ENCODE data around the gene HPD.
"Not testable (repeated sequence)": the region's sequence is repeated elsewhere in the genome, so short reads cannot be mapped to it uniquely, and the experiment has no call there.

HPD gene

DNA sequence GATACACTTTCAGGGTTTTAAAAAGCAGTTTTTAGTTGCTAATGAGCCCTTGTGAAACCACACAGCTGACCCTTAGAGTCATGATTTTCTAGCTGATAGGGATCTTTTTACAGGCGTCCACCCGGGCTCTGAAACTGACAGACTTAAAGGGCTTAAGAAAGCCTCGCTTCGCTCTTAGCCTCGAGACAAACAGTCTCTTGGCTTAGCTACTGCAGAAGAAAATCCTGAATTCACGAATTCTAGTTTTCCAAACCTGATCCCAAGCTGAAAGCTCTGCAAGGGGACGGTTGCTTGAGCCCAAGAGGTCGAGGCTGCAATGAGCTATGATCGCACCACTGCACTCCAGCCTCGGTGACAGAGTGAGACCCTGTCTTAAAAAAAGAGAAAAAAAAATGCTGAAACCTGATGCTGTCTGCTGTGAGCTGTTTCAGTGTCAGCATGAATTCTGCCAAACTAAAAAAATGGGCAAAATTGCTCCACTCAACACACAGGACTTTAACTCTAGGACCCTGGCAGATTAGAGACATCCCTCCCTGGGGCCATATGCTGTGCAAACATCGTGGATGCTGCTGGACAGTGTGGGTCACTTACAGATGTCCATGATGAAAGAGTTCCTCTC is 3.1 kb upstream of the HPD start:
- DNase-seq (ENCODE audit: extremely low spot score): no peak
- ChIA-PET POLR2A (interaction anchor here (0.7 to 1.5 kb wide), 5 partner anchors 18 to 62 kb away, joined by 3 to 6 read pairs (median 3); no protein-coding TSS in a partner anchor), CTCF (interaction anchor here (0.6 to 1.9 kb wide), 4 partner anchors 29 to 146 kb away, joined by 3 to 9 read pairs (median 4); partner anchors contain the start of gene RHOF)
- TF ChIP-seq L3MBTL2 (conservative IDR thresholded peaks at IDR 0.05) (no peak), ZNF384 (IDR thresholded peaks at IDR 0.05) (peak; percentile 90)

DNA sequence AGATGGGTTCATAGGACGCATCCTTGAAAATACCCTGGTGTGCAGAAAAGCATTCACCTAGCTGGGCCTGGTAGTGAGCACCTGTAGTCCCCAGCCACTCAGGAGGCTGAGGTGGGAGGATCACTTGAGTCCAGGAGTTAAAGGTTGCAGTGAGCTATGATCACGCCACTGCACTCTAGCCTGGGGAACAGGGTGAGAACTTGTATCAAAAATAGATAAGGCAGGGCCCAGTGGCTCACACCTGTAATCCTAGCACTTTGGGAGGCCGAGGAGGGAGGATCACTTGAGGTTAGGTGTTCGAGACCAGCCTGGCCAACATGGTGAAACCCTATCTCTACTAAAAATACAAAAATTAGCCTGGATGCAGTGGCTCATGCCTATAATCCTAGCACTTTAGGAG is 2.0 kb upstream of the HPD start:
- CTCF ChIA-PET: interaction anchor here (1.9 kb wide), 1 partner anchor 67 kb away, joined by 9 read pairs; the partner anchor contains the start of gene RHOF
- DNase-seq (ENCODE audit: extremely low spot score): not testable (repeated sequence)
- POLR2A ChIA-PET: interaction anchor here (0.8 to 1.1 kb wide), 2 partner anchors 57 to 61 kb away, joined by 3 to 4 read pairs; no protein-coding TSS in a partner anchor

DNA sequence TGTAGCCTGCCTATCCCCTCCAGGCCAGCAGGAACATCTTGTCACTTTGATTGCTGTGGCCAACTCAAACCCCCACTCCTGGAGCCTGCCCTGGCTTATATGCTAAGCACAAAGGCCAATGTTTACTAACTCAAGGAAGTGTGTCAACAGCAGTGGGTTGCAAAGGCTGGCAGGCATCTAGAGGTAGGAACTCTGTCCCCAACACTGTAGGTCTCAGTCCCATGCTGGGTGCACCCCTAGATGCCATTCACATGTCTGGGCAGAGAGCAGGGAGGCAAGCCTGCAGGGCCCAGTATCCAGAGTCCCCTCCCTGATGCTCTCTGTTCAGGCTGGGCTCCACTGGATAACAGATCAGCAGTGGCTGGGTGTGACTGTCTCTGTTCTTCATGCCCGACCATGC is 1.6 kb upstream of the HPD start:
- CTCF ChIA-PET: no interaction called here
- TF ChIP-seq ARNT (IDR thresholded peaks at IDR 0.05) (no peak), CTBP1 (IDR thresholded peaks at IDR 0.05; ENCODE audit: borderline replicate concordance) (no peak), FOXK2 (IDR thresholded peaks at IDR 0.05) (no peak), NFRKB (IDR thresholded peaks at IDR 0.05) (no peak), FOXM1 (IDR thresholded peaks at IDR 0.05; ENCODE audit: borderline replicate concordance) (no peak), FOXA1 (IDR thresholded peaks at IDR 0.05) (no peak), SP1 (IDR thresholded peaks at IDR 0.05) (no peak), L3MBTL2 (conservative IDR thresholded peaks at IDR 0.05) (no peak), BHLHE40 (IDR thresholded peaks at IDR 0.05; ENCODE audit: borderline replicate concordance) (no peak), ZNF384 (IDR thresholded peaks at IDR 0.05) (no peak), SUZ12 (IDR thresholded peaks at IDR 0.05) (no peak), LEF1 (IDR thresholded peaks at IDR 0.05; ENCODE audit: borderline replicate concordance) (no peak), HDGF (IDR thresholded peaks at IDR 0.05; ENCODE audit: borderline replicate concordance) (no peak)
- TF ChIP-seq, protein P1, sequence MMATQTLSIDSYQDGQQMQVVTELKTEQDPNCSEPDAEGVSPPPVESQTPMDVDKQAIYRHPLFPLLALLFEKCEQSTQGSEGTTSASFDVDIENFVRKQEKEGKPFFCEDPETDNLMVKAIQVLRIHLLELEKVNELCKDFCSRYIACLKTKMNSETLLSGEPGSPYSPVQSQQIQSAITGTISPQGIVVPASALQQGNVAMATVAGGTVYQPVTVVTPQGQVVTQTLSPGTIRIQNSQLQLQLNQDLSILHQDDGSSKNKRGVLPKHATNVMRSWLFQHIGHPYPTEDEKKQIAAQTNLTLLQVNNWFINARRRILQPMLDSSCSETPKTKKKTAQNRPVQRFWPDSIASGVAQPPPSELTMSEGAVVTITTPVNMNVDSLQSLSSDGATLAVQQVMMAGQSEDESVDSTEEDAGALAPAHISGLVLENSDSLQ (IDR thresholded peaks at IDR 0.05): no peak
- no peak for DNase-seq (ENCODE audit: extremely low spot score)
- POLR2A ChIA-PET: no interaction called here

DNA sequence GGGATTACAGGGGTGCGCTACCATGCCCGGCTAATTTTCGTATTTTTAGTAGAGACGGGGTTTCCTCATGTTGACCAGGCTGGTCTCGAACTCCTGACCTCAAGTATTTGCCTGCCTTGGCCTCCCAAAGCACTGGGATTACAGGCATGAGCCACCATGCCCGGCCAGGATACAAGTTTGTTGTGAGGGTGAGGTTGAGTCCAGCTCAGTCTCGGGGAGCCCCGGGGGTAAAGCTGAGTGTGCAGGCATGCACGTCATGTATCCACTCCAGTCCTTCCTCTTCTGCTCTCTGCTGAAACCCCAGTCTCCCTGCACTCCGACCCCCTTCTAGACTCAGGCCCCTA is 369 bp downstream of the HPD start:
- ChIA-PET POLR2A (no interaction called here), CTCF (no interaction called here)
- no peak for DNase-seq (ENCODE audit: extremely low spot score)
- TF ChIP-seq CTBP1 (IDR thresholded peaks at IDR 0.05; ENCODE audit: borderline replicate concordance) (no peak), SP1 (IDR thresholded peaks at IDR 0.05) (no peak), BHLHE40 (IDR thresholded peaks at IDR 0.05; ENCODE audit: borderline replicate concordance) (no peak), SUZ12 (IDR thresholded peaks at IDR 0.05) (no peak), NFRKB (IDR thresholded peaks at IDR 0.05) (no peak), L3MBTL2 (conservative IDR thresholded peaks at IDR 0.05) (no peak), FOXK2 (IDR thresholded peaks at IDR 0.05) (no peak), FOXA1 (IDR thresholded peaks at IDR 0.05) (no peak), ELF4 (IDR thresholded peaks at IDR 0.05) (no peak), HDGF (IDR thresholded peaks at IDR 0.05; ENCODE audit: borderline replicate concordance) (no peak), TARDBP (IDR thresholded peaks at IDR 0.05) (no peak)
- TF ChIP-seq, protein P1 (IDR thresholded peaks at IDR 0.05): no peak

DNA sequence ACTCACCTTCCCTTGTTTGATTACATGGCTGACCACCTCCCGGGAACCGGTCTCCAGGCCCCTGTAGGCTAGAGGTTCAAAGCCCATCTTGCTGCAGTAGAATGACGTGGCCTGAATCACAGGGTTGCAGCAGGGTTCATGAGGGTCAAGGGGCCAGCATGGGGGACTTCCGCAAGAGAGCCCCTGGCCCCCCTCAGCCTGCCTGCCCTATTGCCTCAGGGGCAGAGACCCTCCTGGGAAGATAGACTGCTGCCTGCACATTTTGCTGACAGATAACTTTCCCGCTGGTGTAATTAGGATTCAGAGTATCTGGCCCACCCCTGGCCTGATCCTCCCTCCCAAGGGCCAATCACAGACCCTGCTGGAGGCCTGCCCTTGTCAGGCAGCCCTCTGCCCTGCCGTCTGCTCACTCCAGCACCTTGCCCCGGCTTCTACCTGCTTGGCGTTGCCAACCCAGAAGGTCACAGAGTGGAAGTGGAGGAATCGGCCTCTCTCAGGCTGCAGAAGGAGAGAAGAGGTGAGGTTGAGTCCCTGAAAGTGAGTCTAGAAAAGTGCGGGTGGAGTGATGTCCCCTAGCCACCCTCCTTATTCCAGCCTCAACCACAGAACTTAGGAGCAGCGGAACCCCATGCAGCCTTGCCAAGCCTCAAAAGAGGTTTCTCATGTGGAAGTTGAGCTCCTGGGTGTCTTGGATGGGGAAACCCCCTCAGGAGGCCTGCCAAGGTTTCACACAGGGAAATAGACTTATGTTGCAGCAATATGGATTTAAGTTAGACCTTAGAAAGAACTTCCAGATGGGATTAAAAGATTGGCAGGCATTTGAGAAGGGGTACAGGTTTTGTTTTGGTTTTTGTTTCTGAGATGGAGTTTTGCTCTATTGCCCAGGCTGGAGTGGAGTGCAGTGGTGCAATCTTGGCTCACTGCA is 1.1 kb downstream of the HPD start:
- no peak for DNase-seq (ENCODE audit: extremely low spot score)
- CTCF ChIA-PET: no interaction called here
- POLR2A ChIA-PET: no interaction called here
- TF ChIP-seq NFRKB (IDR thresholded peaks at IDR 0.05) (no peak), ELF4 (IDR thresholded peaks at IDR 0.05) (no peak), SUZ12 (IDR thresholded peaks at IDR 0.05) (no peak), FOXK2 (IDR thresholded peaks at IDR 0.05) (no peak), FOXA1 (IDR thresholded peaks at IDR 0.05) (no peak)
- TF ChIP-seq, protein P1 (IDR thresholded peaks at IDR 0.05): no peak

DNA sequence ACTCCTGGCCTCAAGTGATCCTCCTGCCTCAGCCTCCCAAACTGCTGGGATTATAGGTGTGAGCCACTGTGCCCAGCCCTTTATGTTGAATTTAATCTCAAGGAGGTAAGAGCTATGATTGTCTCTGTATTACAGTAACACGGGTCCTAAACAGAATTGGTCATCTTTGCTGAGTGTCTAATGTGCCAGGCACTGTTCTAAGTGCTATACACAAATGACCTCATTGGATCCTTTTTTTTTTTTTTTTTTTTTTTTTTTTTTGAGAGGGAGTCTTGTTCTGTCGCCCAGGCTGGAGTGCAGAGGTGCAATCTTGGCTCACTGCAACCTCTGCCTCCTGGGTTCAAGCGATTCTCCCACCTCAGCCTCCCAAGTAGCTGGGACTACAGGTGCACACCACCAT is 6.3 kb downstream of the HPD start:
- POLR2A ChIA-PET; DNase-seq (ENCODE audit: extremely low spot score): not testable (repeated sequence)

DNA sequence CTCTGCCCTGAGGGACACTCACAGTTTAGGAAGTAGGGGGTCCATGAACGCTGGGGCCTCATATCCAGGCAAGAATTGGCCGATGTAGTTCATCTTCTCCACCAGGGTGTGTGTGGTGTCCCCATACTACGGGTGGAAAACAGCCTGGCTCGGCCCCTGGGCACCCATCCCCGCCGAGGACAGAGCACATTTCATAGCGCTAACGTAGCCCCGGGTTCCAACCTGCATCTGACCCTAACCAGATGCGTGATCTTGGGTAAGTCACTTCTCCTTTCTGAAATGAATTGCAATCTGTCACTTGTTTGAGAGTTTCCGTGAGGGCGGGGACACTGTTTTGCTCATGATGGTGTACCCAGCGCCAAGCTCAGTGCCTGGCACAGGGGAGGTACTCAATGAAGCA is 9.0 kb downstream of the HPD start:
- POLR2A ChIA-PET: no interaction called here
- TF ChIP-seq ARNT (IDR thresholded peaks at IDR 0.05) (no peak), LEF1 (IDR thresholded peaks at IDR 0.05; ENCODE audit: borderline replicate concordance) (no peak), FOXA1 (IDR thresholded peaks at IDR 0.05) (no peak), ZNF384 (IDR thresholded peaks at IDR 0.05) (no peak), L3MBTL2 (conservative IDR thresholded peaks at IDR 0.05) (no peak), NFRKB (IDR thresholded peaks at IDR 0.05) (no peak), BHLHE40 (IDR thresholded peaks at IDR 0.05; ENCODE audit: borderline replicate concordance) (no peak), CTBP1 (IDR thresholded peaks at IDR 0.05; ENCODE audit: borderline replicate concordance) (no peak), ELF4 (IDR thresholded peaks at IDR 0.05) (no peak), FOXM1 (IDR thresholded peaks at IDR 0.05; ENCODE audit: borderline replicate concordance) (no peak), SP1 (IDR thresholded peaks at IDR 0.05) (no peak), TARDBP (IDR thresholded peaks at IDR 0.05) (no peak), FOXK2 (IDR thresholded peaks at IDR 0.05) (no peak)
- TF ChIP-seq, protein P1 (IDR thresholded peaks at IDR 0.05): no peak
- no peak for DNase-seq (ENCODE audit: extremely low spot score)
- CTCF ChIA-PET: no interaction called here

More for the DNA sequence above, 6.3 kb downstream of the HPD start:
- CTCF ChIA-PET: not testable (repeated sequence)
- peak; percentile 82 for TF ChIP-seq ZNF384 (IDR thresholded peaks at IDR 0.05)

Data from HEK293T (cell line).